HepG2 (cell line): ENCODE measurements around the gene BRAT1. TPM values are rescaled to one million over a fixed set of nuclear protein-coding genes. Genes with fewer than 3 reads are reported as not detected.

ENCODE experiments used
- ATF7 ChIP-seq, 2 experiments: fragments of 450-650 bp in 1 of 2; sonication (generic) in 1 of 2; formaldehyde crosslinking in 1 of 2; IDR thresholded peaks; 2 replicates each; pipeline versions ENCODE4 v1.4.0 to v1.6.1; 2016 to 2020; ENCODE audit warnings: antibody characterized with exemption in 1 of 2, mild to moderate bottlenecking in 1 of 2, missing genetic modification reagents in 1 of 2
- ATM ChIP-seq: fragments of 450-650 bp; IDR thresholded peaks from 2 replicates; pipeline ENCODE4 v1.7.1; 2017; ENCODE audit warnings: mild to moderate bottlenecking, borderline replicate concordance
- DRAP1 ChIP-seq: IDR thresholded peaks from 2 replicates; pipeline ENCODE4 v1.6.1; 2016; ENCODE audit warnings: missing genetic modification reagents, missing compliant biosample characterization
- FOSL1 ChIP-seq: sonication (generic); formaldehyde crosslinking; IDR thresholded peaks from 2 replicates; pipeline ENCODE4 v1.9.0; 2021; ENCODE audit warnings: missing genetic modification reagents, borderline replicate concordance
- FOSL2 ChIP-seq: sonication (generic); formaldehyde crosslinking; IDR thresholded peaks from 2 replicates; pipeline ENCODE4 v1.4.0; 2020; ENCODE audit warnings: missing genetic modification reagents
- GATAD2A ChIP-seq: IDR thresholded peaks from 2 replicates; pipeline ENCODE4 v1.6.1; 2016
- HMG20A ChIP-seq: IDR thresholded peaks from 2 replicates; pipeline ENCODE4 v1.6.1; 2016; ENCODE audit warnings: borderline replicate concordance
- HNF4G ChIP-seq, 2 experiments: sonication (generic) in 1 of 2; formaldehyde crosslinking in 1 of 2; IDR thresholded peaks; 2 replicates each; pipeline versions ENCODE4 v1.4.0 to v1.6.1; 2011 to 2020; ENCODE audit warnings: borderline replicate concordance in 2 of 2, low read depth in 2 of 2, mild to moderate bottlenecking in 2 of 2, low read length in 1 of 2, missing genetic modification reagents in 1 of 2, moderate library complexity in 1 of 2
- IKZF1 ChIP-seq: fragments of 450-650 bp; IDR thresholded peaks from 2 replicates; pipeline ENCODE4 v1.7.1; 2016
- MIXL1 ChIP-seq: IDR thresholded peaks from 2 replicates; pipeline ENCODE4 v1.6.1; 2016
- MLXIP ChIP-seq: sonication (generic); formaldehyde crosslinking; IDR thresholded peaks from 2 replicates; pipeline ENCODE4 v1.9.0; 2021; ENCODE audit warnings: missing genetic modification reagents, borderline replicate concordance
- MYC ChIP-seq: sonication (generic); formaldehyde crosslinking; IDR thresholded peaks from 2 replicates; pipeline ENCODE4 v1.9.0; 2021; ENCODE audit warnings: missing genetic modification reagents, borderline replicate concordance
- ONECUT2 ChIP-seq: sonication (generic); formaldehyde crosslinking; IDR thresholded peaks from 2 replicates; pipeline ENCODE4 v1.4.0; 2020; ENCODE audit warnings: missing genetic modification reagents
- PAXIP1 ChIP-seq: sonication (generic); formaldehyde crosslinking; conservative IDR thresholded peaks from 2 replicates; pipeline ENCODE4 v1.4.0; 2020; ENCODE audit warnings: mild to moderate bottlenecking, missing genetic modification reagents, moderate library complexity
- RFXAP ChIP-seq: sonication (generic); formaldehyde crosslinking; IDR thresholded peaks from 2 replicates; pipeline ENCODE4 v1.4.0; 2020; ENCODE audit warnings: missing genetic modification reagents, borderline replicate concordance
- SAP130 ChIP-seq: IDR thresholded peaks from 2 replicates; pipeline ENCODE4 v1.6.1; 2016; ENCODE audit warnings: low read depth
- TBX2 ChIP-seq: sonication (generic); formaldehyde crosslinking; IDR thresholded peaks from 2 replicates; pipeline ENCODE4 v1.5.0; 2020; ENCODE audit warnings: missing genetic modification reagents, mild to moderate bottlenecking, borderline replicate concordance
- ZNF232 ChIP-seq: sonication (generic); formaldehyde crosslinking; IDR thresholded peaks from 2 replicates; pipeline ENCODE4 v1.4.0; 2020; ENCODE audit warnings: missing genetic modification reagents, borderline replicate concordance
- ZNF317 ChIP-seq: sonication (generic); formaldehyde crosslinking; IDR thresholded peaks from 2 replicates; pipeline ENCODE4 v1.5.0; 2020; ENCODE audit warnings: mild to moderate bottlenecking, missing genetic modification reagents
- ZNF547 ChIP-seq: sonication (generic); formaldehyde crosslinking; IDR thresholded peaks from 2 replicates; pipeline ENCODE4 v1.5.1; 2020; ENCODE audit warnings: mild to moderate bottlenecking, missing genetic modification reagents
- ZNF558 ChIP-seq: sonication (generic); formaldehyde crosslinking; IDR thresholded peaks from 2 replicates; pipeline ENCODE4 v1.9.0; 2022; ENCODE audit warnings: mild to moderate bottlenecking, missing genetic modification reagents, borderline replicate concordance
- ZNF720 ChIP-seq: sonication (generic); formaldehyde crosslinking; IDR thresholded peaks from 2 replicates; pipeline ENCODE4 v1.4.0; 2020; ENCODE audit warnings: missing genetic modification reagents
- ZNF761 ChIP-seq: sonication (generic); formaldehyde crosslinking; conservative IDR thresholded peaks from 2 replicates; pipeline ENCODE4 v1.4.0; 2020; ENCODE audit warnings: mild to moderate bottlenecking, missing genetic modification reagents
- ZNF768 ChIP-seq: sonication (generic); formaldehyde crosslinking; IDR thresholded peaks from 2 replicates; pipeline ENCODE4 v1.4.0; 2020; ENCODE audit warnings: missing genetic modification reagents
- polyA plus RNA-seq, 8 experiments: library from polyadenylated mRNA; depleted of rRNA in 3 of 8; stranded (reverse) in 7 of 8; unstranded in 1 of 8; fragments of >200 nt; fragmentation: Illumina TruSeq in 4 of 8; extraction: Trizol in 4 of 8; gene quantifications; 2 replicates each; pipeline versions ENCODE4 v1.2.1 to v1.2.3, GENCODE V29; 2011 to 2016; ENCODE audit warnings: low read depth in 4 of 8, missing spikeins in 1 of 8, mixed read lengths in 1 of 8; ENCODE audit not compliant: insufficient read depth in 1 of 8
- total RNA-seq, 5 experiments: library from RNA; depleted of rRNA; stranded (reverse); fragments of >200 nt; fragmentation: Illumina TruSeq; extraction: Trizol; gene quantifications; 2 replicates each; pipeline ENCODE4 v1.2.3, GENCODE V29; 2016; ENCODE audit warnings: low read depth in 1 of 5

The BRAT1 gene
- total and polyA plus RNA-seq, 2 of the 13 experiments (the other 11 are each of a cell fraction or from before 2014, with no cell fraction given) = 10.2 to 20.3 TPM

GRCh38 chr7:2527505-2528467 is 27.5 kb downstream of the BRAT1 start (continued):
- TF ChIP-seq IKZF1 (no peak), ZNF317 (no peak), MLXIP (CRISPR knock-in tag) (no peak), PAXIP1 (CRISPR knock-in tag) (0 out of 2 replicates have a peak, but pooled peaks have one; percentile 35), MYC (CRISPR knock-in tag) (no peak), HMG20A (no peak), GATAD2A (CRISPR knock-in tag) (peak; percentile 40; the same call in 1 of the 2 replicates), ZNF558 (CRISPR knock-in tag) (no peak), MIXL1 (CRISPR knock-in tag) (no peak), ATM (no peak), ONECUT2 (no peak), ZNF547 (no peak), ZNF761 (CRISPR knock-in tag) (no peak), ZNF232 (CRISPR knock-in tag) (no peak), HNF4G (IDR thresholded peaks at IDR 0.05; ENCODE audit: borderline replicate concordance, low read depth, low read length) (no peak), HNF4G (CRISPR knock-in tag; IDR thresholded peaks at IDR 0.05; ENCODE audit: borderline replicate concordance, low read depth) (no peak), ZNF768 (CRISPR knock-in tag) (no peak), FOSL2 (CRISPR knock-in tag) (peak; percentile 86), FOSL1 (peak; percentile 41; the same call in 1 of the 2 replicates), ATF7 (IDR thresholded peaks at IDR 0.05) (no peak), ATF7 (CRISPR knock-in tag; IDR thresholded peaks at IDR 0.05) (no peak), TBX2 (CRISPR knock-in tag) (no peak; the same call in 1 of the 2 replicates), ZNF720 (no peak), DRAP1 (CRISPR knock-in tag) (0 out of 2 replicates have a peak, but pooled peaks have one; percentile 14), SAP130 (0 out of 2 replicates have a peak, but pooled peaks have one; percentile 18), RFXAP (CRISPR knock-in tag) (no peak)
